ENCODE results near the gene IQSEC3. TPM values are rescaled to one million over a fixed set of nuclear protein-coding genes. Genes with fewer than 3 reads are reported as not detected.

Gene IQSEC3
- total RNA-seq, 3 donors from 2014 or later (not counting 1 experiment from before 2014, with no cell fraction given) = 4.4 to 7.1 (median 5.3) TPM

DNA sequence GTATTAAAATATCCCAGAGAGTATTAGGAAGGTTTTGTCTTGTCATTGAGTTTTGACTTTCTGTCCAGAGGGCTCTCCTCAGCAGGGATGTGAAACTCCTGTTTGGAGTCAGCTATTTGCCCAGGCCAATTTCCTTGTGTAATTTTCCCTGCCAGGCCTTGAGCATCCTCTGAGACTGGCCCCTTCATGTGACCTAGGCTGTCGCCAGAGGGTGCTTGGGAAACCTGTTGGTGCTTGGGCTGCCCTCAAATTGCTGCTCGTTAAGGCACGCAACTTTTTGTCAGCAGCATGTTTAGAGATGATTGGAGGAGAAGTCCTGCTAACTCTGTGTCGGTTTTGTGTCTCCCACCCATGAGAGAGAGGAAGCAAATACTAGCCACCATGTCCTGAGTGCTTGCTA, 39.1 kb downstream of the IQSEC3 start:
- intact Hi-C loops (cut with micrococcal nuclease) = no loop called here
- DNase-seq (no peak), ATAC-seq (no peak)
- Mint-ChIP-seq H3K27ac (no peak overlapping the region), H3K36me3 (no peaks in the 10 kb centered on the region), H3K9me3 (no peaks in the 10 kb centered on the region), H3K4me1 (peaks cover 0 to 7% of the 10 kb centered on the region in 2 donors), H3K4me3 (no peak overlapping the region), H3K27me3 (ENCODE audit: low read depth in 2 of 2) (peaks cover 9 to 12% of the 10 kb centered on the region in 2 donors)
- Histone ChIP-seq H3K4me3 (ENCODE audit: low read length) (no peak overlapping the region), H3K9me3 (ENCODE audit: control insufficient read depth, insufficient read depth, low read length) (no peaks in the 10 kb centered on the region), H3K27ac (ENCODE audit: low read length) (no peak overlapping the region), H3K4me1 (ENCODE audit: control insufficient read depth, insufficient read depth, low read length) (no peaks in the 10 kb centered on the region), H3K27me3 (ENCODE audit: control insufficient read depth, insufficient read depth, low read length) (no peaks in the 10 kb centered on the region), H3K36me3 (ENCODE audit: control insufficient read depth, insufficient read depth, low read length) (no peaks in the 10 kb centered on the region)
- TF ChIP-seq, protein P1, sequence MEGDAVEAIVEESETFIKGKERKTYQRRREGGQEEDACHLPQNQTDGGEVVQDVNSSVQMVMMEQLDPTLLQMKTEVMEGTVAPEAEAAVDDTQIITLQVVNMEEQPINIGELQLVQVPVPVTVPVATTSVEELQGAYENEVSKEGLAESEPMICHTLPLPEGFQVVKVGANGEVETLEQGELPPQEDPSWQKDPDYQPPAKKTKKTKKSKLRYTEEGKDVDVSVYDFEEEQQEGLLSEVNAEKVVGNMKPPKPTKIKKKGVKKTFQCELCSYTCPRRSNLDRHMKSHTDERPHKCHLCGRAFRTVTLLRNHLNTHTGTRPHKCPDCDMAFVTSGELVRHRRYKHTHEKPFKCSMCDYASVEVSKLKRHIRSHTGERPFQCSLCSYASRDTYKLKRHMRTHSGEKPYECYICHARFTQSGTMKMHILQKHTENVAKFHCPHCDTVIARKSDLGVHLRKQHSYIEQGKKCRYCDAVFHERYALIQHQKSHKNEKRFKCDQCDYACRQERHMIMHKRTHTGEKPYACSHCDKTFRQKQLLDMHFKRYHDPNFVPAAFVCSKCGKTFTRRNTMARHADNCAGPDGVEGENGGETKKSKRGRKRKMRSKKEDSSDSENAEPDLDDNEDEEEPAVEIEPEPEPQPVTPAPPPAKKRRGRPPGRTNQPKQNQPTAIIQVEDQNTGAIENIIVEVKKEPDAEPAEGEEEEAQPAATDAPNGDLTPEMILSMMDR (IDR thresholded peaks at IDR 0.05) = no peak
- WGBS (ENCODE audit: insufficient coverage) = 89% methylated on average over 4 of the region's 4 CpGs

DNA sequence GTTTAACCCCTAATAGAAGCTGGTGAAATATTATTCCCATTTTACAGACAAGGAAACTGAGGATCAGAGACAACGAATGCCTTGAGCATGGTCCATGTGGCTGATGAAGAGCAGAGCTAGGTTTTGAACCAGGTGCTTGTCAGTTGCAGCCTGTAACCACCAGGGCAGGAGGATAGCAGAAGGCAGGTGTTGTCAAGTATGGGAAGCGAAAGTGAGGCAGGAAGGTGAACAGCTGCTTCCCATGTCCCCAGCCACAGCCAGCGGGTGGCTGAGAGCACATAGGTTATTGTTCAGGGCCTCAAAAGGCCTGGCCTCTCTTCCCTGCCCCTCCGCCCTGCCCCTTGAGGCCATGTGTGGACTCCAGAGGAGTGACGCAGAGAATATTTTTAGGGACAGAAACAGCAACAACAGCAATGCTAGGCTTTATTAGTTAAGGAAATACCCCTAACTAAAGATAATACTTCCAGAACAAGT, 39.6 kb downstream of the IQSEC3 start:
- intact Hi-C loops (cut with micrococcal nuclease) = no loop called here
- no peak overlapping the region for H3K4me3 ChIP-seq (ENCODE audit: low read length)
- H3K9me3 ChIP-seq (ENCODE audit: control insufficient read depth, insufficient read depth, low read length) = no peaks in the 10 kb centered on the region
- no peak overlapping the region for H3K27ac Mint-ChIP-seq
- no peaks in the 10 kb centered on the region for H3K27me3 ChIP-seq (ENCODE audit: control insufficient read depth, insufficient read depth, low read length)
- no peaks in the 10 kb centered on the region for H3K36me3 ChIP-seq (ENCODE audit: control insufficient read depth, insufficient read depth, low read length)
- peaks cover 0 to 7% of the 10 kb centered on the region in 2 donors for H3K4me1 Mint-ChIP-seq
- H3K27ac ChIP-seq (ENCODE audit: low read length) = no peak overlapping the region
- no peak overlapping the region for H3K4me3 Mint-ChIP-seq
- ATAC-seq (no peak), DNase-seq (no peak)
- H3K36me3 Mint-ChIP-seq = no peaks in the 10 kb centered on the region
- TF ChIP-seq, protein P1 (IDR thresholded peaks at IDR 0.05) = no peak
- H3K27me3 Mint-ChIP-seq (ENCODE audit: low read depth in 2 of 2) = peaks cover 9 to 16% of the 10 kb centered on the region in 2 donors
- no peaks in the 10 kb centered on the region for H3K9me3 Mint-ChIP-seq
- no peaks in the 10 kb centered on the region for H3K4me1 ChIP-seq (ENCODE audit: control insufficient read depth, insufficient read depth, low read length)
- 61% methylated on average over 5 of the region's 5 CpGs for WGBS (ENCODE audit: insufficient coverage)

DNA sequence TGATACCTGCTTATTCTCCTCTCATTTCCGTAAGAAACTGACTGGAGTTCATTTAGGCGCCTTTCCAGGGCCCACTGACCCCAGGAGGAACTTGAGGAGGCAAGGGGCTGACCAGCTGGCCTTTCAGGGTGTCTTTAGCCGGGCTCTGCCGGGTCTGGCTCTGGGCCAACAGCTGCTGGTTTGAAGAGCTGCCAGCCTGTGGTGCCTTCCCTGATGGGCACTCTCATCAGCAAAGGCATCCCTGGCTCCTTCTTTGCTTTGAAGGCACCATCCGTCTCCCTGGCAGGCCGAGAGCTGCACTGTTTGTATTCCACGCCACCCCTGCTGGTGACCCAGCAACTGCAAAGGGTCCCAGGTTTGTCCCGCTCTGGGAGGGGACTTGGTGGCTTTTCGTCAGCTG, 42.0 kb downstream of the IQSEC3 start:
- ATAC-seq = no peak

More for the DNA sequence above, 42.0 kb downstream of the IQSEC3 start:
- Mint-ChIP-seq H3K9me3 (no peaks in the 10 kb centered on the region), H3K27ac (no peak overlapping the region), H3K27me3 (ENCODE audit: low read depth in 2 of 2) (peaks cover 16 to 29% of the 10 kb centered on the region in 2 donors), H3K4me3 (no peak overlapping the region), H3K4me1 (peaks cover 0 to 7% of the 10 kb centered on the region in 2 donors), H3K36me3 (no peaks in the 10 kb centered on the region)
- Histone ChIP-seq H3K27ac (ENCODE audit: low read length) (no peak overlapping the region), H3K4me3 (ENCODE audit: low read length) (no peak overlapping the region), H3K4me1 (ENCODE audit: control insufficient read depth, insufficient read depth, low read length) (no peaks in the 10 kb centered on the region), H3K9me3 (ENCODE audit: control insufficient read depth, insufficient read depth, low read length) (no peaks in the 10 kb centered on the region), H3K27me3 (ENCODE audit: control insufficient read depth, insufficient read depth, low read length) (no peaks in the 10 kb centered on the region), H3K36me3 (ENCODE audit: control insufficient read depth, insufficient read depth, low read length) (no peaks in the 10 kb centered on the region)
- 68% methylated on average over 9 of the region's 9 CpGs for WGBS (ENCODE audit: insufficient coverage)
- no peak for DNase-seq
- TF ChIP-seq, protein P1 (IDR thresholded peaks at IDR 0.05) = no peak
- intact Hi-C loops (cut with micrococcal nuclease) = no loop called here

Data from natural killer cell (primary cell).